Hippocampal formation (tissue), 2 donors: Measurements from ENCODE around the gene AMMECR1.
"Not testable (repeated sequence)": the region's sequence is repeated elsewhere in the genome, so short reads cannot be mapped to it uniquely, and the experiment has no call there.

Experiments used
- DNase-seq, 2 donors: peaks; one replicate each; lab custom pipeline; 2025; lab: John Stamatoyannopoulos, UW

The AMMECR1 gene

DNA sequence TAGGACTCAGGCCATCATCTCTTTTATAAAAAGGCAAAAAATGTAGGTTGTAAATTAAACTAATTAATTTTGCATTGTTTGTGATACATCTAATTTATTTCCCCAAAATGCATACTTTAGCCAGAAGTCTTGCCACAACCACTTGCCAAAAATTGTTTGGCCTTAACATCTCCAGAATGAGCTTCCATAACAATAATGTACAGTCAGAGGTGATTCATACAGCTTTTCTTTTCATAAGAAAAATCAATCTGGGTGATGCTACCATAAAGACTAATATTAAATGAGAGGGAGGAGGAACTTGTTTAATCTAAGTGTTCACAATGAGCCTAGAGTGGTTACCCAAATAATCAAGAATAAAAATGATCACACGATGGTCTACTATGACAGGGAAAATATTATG is 59.3 kb downstream of the AMMECR1 start:
- no peak for DNase-seq

DNA sequence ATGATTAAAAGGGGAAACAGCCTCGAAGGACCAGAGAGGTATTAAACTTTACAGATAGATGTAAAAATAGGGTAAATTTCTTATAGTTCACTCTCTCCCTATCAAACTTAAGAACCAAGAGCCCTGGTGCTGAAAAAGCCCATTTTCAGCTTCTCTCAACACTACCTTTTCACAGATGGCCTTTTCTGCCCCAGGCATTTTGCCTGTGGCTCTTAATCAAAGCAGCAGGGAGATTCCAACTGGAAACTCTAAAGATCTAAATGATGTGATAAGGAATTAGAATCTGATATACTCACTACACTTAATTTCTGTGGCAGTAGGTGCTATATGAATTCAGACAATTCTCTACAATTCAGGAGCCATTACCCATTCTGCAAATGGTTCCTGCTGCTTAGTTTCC is 60.0 kb downstream of the AMMECR1 start:
- no peak for DNase-seq

DNA sequence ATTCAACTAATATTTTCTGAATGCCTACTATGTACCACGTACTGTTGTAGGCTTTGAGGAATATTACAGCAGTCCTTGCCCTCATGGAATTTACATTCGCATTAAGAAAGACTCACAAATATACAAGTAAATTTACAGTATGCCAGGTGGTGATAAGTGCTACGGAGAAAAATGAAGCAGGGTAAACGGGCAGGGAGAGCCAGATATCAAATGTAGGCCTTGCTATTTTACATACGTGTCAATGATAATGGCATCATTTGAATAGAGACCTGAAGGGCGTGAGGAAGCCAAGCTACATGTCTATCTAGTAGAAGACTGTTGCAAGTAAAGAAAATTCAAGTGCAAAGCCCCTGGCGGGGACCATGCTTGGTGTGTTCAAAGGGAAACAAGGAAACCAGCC is 65.2 kb downstream of the AMMECR1 start:
- DNase-seq = no peak

DNA sequence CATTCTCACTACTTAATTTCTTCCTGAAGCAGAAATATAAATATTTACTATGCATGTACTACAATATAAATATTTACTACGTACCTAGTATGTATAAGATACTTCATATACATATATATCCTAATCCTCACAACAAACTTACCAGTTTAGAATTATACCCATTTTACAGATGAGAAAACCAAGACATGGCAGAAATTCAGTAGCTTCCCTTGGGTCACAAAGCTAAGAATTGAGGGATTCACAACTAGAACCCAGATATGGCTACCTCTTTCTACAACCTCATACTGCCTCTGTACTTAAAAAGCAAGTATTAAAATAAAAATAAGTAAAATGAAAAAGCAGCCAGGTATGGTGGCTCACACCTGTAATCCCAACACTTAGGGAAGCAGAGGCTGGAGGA is 65.9 kb downstream of the AMMECR1 start:
- DNase-seq = no peak

DNA sequence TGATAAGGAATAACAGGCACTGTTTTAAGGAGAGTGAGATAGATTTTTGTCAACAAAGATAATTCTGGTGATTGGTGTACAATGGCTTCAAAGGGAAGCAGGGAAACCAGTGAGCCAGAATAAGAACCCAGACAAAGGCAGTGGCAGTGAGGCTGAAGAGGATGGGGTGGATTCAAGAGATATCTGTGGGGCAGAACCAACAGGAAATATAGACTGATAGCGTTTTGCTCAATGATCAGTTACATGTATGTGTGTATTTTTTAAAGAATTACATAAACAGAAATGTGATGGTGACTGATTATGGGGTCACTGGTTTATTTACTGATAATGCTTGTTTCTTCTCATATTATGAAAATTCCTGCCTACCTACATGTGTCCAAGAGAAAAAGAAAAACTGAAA is 66.4 kb downstream of the AMMECR1 start:
- no peak for DNase-seq

DNA sequence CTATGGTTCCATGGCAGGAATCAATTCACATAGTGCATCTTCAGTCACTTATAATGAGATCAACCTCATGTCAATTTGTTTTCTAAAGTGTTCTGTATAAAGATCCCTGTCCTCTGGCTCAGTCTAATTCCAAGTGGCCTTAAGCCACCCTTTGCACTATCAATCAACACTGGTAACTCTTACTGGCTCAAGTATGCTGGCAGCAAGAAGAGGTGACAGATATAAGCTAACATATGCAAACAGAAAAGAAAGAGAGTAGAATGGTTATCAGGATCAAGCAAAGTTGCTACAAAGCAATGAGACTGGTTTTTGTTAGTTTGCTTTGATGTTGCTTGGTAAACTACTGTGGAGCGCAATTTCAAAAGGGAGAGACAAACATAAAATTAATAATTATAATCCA is 67.0 kb downstream of the AMMECR1 start:
- DNase-seq = no peak

DNA sequence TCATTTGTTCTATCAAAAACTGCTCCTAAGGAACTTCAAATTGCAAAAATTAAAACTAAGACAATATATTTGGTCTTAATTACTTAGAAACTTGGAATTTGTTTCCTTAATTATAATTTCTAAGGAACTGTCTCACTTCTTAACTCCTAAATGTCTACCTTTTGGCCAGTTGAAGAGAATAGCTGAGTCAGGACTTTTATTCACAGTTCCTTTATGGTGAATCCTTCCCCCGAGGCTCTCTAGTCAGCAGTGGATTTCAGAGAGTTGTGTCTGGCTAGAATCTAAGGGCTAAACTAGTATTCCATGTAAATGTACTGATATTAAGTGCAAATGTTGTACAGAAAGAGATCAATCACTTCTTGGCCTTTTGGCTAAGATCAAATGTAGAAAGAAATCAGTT is 69.3 kb downstream of the AMMECR1 start:
- DNase-seq = no peak

DNA sequence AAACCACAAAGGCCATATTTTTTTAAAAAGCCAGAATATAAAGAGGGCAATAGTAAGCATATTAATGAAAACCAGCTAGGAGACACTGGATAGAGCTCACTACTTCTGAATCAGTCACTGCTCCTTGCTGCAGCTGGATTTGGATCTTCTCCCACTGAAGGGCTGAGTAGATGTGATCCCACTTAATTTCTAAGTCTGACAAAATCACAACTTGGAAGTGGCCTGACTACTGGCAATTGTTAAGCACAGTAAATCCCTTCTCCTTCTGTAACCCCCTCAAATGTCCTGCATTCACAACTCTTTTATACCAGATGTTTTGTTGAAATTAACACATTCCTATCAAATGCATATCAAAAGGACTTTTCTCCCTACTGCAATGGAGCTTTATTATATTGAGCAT is 72.9 kb downstream of the AMMECR1 start:
- no peak for DNase-seq

DNA sequence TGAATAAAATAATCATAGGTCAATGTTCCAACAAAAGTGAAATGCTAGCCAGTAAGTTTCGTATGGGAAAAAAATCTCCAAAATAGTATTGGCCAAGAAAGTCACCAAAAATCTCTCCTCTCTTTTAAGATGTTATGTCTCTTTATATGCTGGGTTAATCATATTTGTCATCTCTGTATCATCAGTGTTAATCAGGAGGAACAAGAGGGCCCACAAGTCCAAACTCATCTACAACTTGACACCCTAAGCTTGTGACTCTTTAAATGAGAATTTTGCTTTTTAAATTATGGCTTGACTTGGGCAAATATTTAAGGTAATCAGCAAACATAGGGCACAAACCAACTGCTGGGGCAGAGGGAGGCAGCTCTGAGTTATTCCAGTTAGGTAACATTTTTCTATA is 75.5 kb downstream of the AMMECR1 start:
- no peak for DNase-seq

DNA sequence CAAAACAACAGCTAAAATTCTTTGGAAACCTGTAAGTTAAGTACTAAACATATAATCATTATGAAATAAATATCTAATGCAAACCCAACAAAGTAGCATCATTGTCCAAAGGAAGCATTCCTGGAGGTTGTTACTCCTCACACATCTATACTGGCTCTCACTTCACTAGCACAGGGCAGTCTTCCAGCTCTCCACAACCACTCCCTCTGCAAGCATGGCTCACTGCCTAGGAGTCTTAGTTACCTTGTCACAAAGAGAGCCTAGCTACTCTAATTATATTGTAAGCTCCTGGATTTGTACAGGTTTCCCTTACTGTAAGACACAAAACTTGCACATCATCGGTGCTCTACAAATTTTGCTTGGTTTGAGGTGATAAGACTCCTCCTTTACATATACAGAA is 76.1 kb downstream of the AMMECR1 start:
- peak in 1 of 2 donors; percentile 4 for DNase-seq

DNA sequence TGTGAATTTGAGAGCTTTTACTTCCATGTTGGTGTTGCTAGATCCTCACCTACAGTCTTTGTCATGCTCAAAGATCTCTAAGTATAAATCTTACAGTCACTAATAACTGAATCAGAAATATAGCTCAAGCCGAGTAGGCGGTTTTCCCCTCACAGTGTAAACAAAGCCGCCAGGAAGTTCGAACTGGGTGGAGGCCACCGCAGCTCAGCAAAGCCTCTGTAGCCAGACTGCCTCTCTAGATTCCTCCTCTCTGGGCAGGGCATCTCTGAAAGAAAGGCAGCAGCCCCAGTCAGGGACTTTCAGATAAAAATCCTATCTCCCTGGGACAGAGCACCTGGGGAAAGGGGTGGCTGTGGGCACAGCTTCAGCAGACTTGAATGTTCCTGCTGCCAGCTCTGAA is 79.6 kb downstream of the AMMECR1 start:
- not testable (repeated sequence) for DNase-seq

DNA sequence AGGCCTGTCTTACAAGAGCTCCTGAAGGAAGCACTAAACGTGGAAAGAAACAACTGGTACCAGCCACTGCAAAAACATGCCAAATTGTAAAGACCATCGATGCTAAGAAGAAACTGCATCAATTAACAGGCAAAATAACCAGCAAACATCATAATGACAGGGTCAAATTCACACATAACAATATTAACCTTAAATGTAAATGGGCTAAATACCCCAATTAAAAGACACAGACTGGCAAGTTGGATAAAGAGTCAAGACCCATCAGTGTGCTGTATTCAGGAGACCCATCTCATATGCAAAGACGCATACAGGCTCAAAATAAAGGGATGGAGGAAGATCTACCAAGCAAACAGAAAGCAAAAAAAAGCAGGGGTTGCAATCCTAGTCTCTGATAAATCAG is 86.4 kb downstream of the AMMECR1 start:
- DNase-seq = not testable (repeated sequence)

DNA sequence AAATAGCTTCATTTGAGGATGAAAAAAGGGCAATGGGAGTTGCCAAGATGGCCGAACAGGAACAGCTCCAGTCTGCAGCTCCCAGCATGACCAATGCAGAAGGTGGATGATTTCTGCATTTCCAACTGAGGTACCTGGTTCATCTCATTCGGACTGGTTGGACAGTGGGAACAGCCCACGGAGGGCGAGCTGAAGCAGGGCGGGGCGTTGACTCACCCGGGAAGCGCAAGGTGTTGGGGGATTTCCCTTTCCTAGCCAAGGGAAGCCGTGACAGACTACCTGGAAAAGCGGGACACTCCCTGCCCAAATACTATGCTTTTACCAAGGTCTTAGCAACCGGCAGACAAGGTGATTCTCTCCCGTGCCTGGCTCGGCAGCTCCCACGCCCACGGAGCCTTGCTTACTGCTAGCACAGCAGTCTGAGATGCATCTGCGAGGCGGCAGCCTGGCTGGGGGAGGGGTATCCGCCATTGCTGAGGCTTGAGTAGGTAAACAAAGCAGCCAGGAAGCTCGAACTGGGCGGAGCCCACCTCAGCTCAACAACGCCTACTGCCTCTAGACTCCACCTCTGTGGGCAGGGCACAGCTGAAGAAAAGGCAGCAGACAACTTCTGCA is 88.3 kb downstream of the AMMECR1 start:
- DNase-seq = not testable (repeated sequence)

DNA sequence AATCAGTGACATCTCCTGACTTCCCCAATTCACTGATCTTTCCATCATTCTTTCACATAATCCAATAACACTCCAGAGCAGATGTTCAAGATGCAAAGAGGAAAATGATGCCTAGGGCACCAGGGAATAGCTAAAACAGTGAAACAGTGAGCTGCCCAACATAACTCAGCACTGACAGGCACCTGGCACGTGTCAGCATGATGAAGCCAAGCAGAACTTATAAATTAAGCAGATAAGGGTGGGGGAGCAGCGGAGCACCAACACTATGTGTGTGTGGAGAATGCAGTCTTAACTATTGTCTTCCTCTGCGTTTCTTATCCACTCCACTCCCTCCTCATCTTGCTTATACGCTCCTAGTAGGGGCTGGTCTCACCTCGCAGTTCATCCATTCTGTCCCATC is 89.4 kb downstream of the AMMECR1 start:
- no peak for DNase-seq

DNA sequence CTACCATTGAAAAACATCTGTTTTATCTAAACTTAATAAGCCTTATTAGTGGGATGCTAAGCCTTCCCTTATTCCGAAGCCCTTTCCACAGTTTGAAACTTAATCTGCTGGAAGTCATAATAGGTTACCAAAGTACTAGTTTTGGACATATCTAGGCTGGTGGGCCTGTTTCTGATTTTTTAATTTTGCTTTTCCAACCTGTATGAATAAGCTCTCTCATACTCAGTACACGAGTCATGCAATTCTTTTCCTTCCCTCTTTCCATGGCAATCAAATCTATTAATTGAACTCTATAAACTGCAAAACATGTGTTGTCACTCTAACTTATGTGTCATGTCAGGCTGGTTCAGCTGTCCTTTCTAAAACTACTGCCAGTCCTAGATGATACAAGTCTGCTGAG is 91.0 kb downstream of the AMMECR1 start:
- DNase-seq = no peak

DNA sequence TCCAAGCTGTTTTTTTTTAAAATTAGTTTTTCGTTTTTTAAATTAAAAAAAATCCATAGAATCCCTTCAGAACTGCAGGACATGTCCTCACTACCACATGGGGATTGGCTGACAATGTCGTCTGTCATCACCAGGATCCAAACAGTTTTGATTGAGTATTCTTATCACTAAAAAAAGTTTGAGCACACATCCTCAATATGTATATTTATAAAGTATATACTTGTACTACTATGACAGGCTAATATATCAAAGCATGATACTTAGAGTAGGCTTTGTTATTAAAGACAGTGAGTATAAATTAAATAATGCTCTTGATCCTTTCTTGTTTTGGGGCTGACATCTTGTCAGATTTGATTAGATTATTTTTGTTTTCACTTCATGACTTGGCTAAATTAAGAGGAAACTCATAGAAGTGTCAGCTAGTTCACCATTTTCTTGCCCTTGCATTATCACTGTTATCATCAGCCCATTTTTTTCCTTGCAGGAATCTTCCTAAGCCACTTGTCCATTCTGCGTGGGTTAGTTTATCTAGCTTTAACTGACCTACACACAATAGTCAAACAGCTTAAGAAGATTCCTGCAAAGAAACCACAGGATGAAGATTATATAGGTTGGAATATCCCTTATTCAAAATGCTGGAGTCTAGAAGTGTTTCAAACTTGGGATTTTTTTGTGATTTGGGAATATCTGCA is 92.8 kb downstream of the AMMECR1 start:
- DNase-seq = no peak

DNA sequence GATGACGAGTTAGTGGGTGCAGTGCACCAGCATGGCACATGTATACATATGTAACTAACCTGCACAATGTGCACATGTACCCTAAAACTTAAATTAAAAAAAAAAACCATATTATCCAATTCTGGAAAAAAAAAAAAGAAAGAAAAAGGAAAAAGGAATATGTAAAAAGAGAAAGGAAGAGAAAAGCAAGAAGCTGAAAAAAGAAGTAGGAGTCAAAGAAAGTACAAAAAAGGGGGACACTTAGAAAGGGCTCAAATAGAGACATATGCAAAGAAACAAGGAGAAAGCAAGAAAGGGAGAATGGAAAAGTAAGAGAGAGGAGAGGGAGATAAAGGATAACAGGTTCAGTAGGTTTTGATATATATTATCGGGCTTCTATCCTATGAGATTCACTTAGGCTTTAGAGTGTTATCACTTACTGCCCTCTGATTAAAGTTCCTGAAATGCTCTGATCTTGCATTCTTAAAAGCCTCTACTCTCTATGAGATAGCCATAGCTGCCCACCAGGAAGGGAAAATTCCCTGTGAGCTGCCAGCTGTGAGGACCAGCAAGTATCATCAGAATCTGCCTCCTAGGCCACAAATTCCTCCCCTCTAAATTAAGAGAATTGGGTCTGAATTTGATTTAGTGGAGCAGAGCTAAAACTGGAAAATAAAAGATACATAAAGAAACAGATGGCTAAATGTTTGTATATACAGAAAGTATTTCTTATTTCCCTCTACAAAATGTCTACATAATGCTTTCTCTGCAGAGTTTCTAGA is 95.2 kb downstream of the AMMECR1 start:
- no peak for DNase-seq

DNA sequence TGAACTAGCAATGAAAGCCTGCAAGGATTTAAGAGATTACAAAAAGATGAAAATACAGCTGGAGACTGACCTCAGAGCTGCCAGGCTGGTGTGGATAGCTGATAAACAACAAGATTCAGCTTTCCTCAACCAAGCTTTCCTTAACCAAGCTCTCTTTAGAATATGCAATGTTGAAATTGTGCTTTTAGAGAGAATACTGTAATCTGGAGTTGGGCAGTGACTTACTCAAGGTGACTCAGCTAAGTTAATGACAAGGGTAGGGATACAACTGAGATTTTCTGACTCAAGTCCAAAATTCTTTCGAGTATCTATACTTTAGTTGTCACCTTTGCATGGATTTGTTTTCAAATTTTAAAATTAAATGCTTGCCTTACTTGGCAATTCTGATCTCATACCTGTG is 98.0 kb downstream of the AMMECR1 start:
- no peak for DNase-seq

DNA sequence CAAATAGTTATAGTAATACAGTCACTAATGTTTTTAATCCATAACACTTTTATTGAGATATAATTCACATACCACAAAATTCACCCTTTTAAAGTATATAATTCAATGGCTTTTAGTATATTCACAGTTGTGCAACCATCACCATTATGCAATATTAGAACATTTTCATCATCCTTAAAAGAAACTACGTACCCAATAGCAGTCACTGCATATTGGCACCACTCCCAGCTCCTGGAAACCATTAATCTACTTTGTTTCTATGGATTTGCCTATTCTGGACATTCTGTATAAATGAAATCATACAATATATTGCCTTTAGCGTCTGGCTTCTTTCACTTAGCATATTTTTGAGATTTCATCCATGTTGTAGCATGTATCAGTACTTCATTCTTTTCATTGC is 99.3 kb downstream of the AMMECR1 start:
- DNase-seq = no peak

DNA sequence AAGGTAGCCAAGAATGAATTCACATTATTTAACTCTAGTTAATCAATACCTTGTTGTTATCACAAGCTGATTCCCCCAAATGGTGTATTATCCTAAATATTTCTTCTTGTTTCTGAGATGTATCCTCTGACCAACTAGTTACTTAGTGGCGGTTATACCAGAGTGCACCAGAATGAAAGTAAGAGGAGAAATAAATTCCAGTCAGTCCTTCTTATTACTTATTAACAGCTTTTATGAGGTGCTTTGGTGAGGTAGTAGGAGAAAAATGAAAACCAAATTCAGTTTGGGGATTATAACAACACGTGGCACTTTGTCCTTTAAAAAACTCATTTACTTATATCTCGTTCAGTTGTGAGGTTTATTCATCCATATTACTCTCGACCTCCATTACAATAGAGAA is 101.9 kb downstream of the AMMECR1 start:
- no peak for DNase-seq

DNA sequence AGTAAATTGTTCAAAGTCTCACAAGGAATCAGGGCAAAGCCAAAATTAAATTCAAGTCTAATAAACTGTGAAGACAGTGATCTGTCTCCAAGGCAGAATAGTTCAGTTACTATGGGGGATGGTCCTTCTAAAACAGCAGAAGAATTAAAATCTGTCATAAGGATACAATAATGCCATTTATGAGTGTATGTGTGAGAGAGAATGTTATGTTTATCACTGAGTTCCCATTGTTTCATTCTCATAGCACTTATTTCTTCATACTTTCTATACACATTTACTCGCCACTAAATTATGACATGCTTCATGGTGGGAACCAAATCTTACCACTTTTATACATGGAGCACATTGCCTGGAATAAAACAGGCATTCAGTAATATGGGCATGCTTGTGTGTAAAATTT is 102.5 kb downstream of the AMMECR1 start:
- no peak for DNase-seq

DNA sequence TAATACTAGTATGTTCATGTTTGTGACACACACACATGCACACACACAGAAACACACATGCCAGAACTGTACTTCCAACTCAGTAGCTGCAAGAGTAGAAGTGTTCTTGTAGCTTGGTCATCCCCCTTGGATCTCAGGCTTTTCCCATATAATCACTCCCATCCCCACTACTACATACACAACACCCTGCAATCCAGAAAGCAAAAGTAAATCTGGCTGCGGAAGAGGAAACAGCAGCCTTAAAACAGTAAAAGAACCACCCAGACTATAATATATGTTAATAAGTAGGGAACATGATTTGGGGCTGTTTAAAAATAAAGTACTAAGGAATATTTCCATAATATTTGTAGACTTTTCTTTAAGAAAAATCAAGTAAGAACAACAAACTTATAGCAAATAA is 103.2 kb downstream of the AMMECR1 start:
- DNase-seq = no peak

DNA sequence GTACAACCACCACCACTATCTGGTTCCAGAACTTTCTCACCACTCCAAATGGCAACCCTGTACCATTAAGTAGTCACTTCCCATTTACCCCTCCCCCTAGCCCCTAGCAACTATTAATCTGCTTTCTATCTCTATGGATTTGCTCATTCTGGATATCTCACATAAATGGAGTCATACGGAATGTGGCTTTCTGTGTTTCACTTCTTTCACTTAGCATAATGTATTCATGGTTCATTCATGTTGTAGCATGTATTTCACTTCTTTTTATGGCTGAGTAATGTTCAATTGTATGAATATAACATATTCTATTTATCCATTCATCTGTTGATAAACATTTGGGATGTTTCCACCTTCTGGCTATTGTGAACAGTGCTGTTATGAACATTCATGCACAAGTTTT is 104.7 kb downstream of the AMMECR1 start:
- no peak for DNase-seq
